PC-9 (cell line): ENCODE data around the gene FNDC11. TPM values are rescaled to one million over a fixed set of nuclear protein-coding genes. Genes with fewer than 3 reads are reported as not detected.

Experiments
- BruUV-seq: library from RNA; stranded (reverse); fragments of 400-500 nt; replicated peaks from 2 replicates; lab custom pipeline; 2021; lab: Mats Ljungman, UMichigan
- CTCF ChIA-PET: fragments of 300-600 bp; sonication (Branson Sonifier 250); formaldehyde crosslinking; loops from one replicate; lab custom pipeline; 2022; ENCODE audit warnings: antibody characterized with exemption; lab: Charles Lee
- POLR2A ChIA-PET: fragments of 300-600 bp; sonication (Branson Sonifier 250); formaldehyde crosslinking; loops from one replicate; lab custom pipeline; 2022; ENCODE audit warnings: antibody characterized with exemption; ENCODE audit not compliant: unreplicated experiment; lab: Charles Lee
- DNase-seq, 2 experiments: peaks; one replicate each; pipeline versions ENCODE4 v3.0.0 to v3.0.0-alpha.2; 2015 to 2022; ENCODE audit warnings: mixed read lengths in 1 of 2
- H2AFZ ChIP-seq: fragments of 200-600 bp; sonication (generic); 2 replicates; pipeline ENCODE4 v1.8.1; 2017; ENCODE audit warnings: antibody characterized with exemption
- H3F3A ChIP-seq: fragments of 200-600 bp; sonication (generic); 2 replicates; pipeline ENCODE4 v1.8.1; 2017; ENCODE audit warnings: antibody characterized with exemption, mild to moderate bottlenecking, low read depth; ENCODE audit not compliant: insufficient read depth
- H3K27ac ChIP-seq: fragments of 200-600 bp; sonication (generic); 2 replicates; pipeline ENCODE4 v1.6.1; 2016; ENCODE audit warnings: mixed run types
- H3K27me3 ChIP-seq: fragments of 200-600 bp; sonication (generic); 2 replicates; pipeline ENCODE4 v1.6.1; 2016; ENCODE audit warnings: low read depth, mixed run types; ENCODE audit not compliant: insufficient read depth
- H3K36me3 ChIP-seq: fragments of 200-600 bp; sonication (generic); 2 replicates; pipeline ENCODE4 v1.6.1; 2016; ENCODE audit warnings: low read depth, mixed run types
- H3K4me1 ChIP-seq: fragments of 200-600 bp; sonication (generic); replicated peaks from 2 replicates; pipeline ENCODE4 v1.6.1; 2016; ENCODE audit warnings: mixed run types; ENCODE audit not compliant: insufficient read depth
- H3K4me2 ChIP-seq: fragments of 200-600 bp; sonication (generic); 2 replicates; pipeline ENCODE4 v1.6.1; 2017; ENCODE audit warnings: mixed run types
- H3K4me3 ChIP-seq: fragments of 200-600 bp; sonication (generic); 2 replicates; pipeline ENCODE4 v1.6.1; 2016; ENCODE audit warnings: mixed run types
- H3K79me2 ChIP-seq: fragments of 200-600 bp; sonication (generic); 2 replicates; pipeline ENCODE4 v1.6.1; 2017; ENCODE audit warnings: low read depth, mixed run types
- H3K9me2 ChIP-seq: fragments of 200-600 bp; sonication (generic); 2 replicates; pipeline ENCODE4 v1.8.1; 2017; ENCODE audit warnings: mild to moderate bottlenecking; ENCODE audit not compliant: insufficient read depth
- H3K9me3 ChIP-seq: fragments of 200-600 bp; sonication (generic); 2 replicates; pipeline ENCODE4 v1.8.1; 2016; ENCODE audit warnings: low read depth; ENCODE audit not compliant: insufficient read depth
- H4K20me1 ChIP-seq: fragments of 200-600 bp; sonication (generic); 2 replicates; pipeline ENCODE4 v1.8.1; 2017; ENCODE audit not compliant: insufficient read depth
- CTCF ChIP-seq: fragments of 200-600 bp; sonication (generic); conservative IDR thresholded peaks from 2 replicates; pipeline ENCODE4 v1.6.1; 2017; ENCODE audit warnings: mixed run types, antibody characterized with exemption, mild to moderate bottlenecking, moderate library complexity
- EZH2 ChIP-seq: fragments of 200-600 bp; sonication (generic); IDR thresholded peaks from 2 replicates; pipeline ENCODE4 v1.8.0; 2017; ENCODE audit warnings: antibody characterized with exemption, low read depth
- intact Hi-C: fragments of 100-400 bp; cut with micrococcal nuclease; formaldehyde crosslinking; loops from one replicate; pipeline ENCODE4 v1.10.0; 2022; ENCODE audit not compliant: unreplicated experiment
- total RNA-seq: library from RNA; stranded (reverse); gene quantifications from 2 replicates; pipeline ENCODE4 v1.2.3, GENCODE V29; 2021

Gene FNDC11
- total RNA-seq, 1 experiment from 2014 or later, result 7.7 TPM

DNA sequence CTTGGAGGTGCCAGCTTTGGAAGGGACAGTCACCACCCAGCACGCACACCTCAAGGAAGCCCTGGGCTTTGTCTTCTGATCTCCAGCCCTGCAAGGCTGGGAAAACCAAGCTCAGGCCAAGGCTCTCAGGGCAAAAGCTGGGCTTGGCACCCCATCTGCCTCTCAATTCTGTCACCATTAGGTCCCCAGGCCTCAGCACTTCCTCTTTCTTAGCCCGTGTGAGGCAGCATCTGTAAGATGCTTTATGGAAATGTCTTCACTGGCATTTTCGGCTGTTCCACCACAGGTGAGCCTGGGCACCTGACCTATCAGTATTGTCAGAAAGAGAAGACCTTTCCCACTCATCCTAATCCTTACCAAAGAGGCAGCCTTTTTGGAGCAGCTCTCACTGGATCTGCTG lies 48.4 kb downstream of the FNDC11 start:
- peaks cover 14% of the 10 kb centered on the region; the same call in 1 of the 2 replicates for H3K4me1 ChIP-seq
- H2AFZ ChIP-seq, result no peak overlapping the region
- TF ChIP-seq CTCF (no peak), EZH2 (no peak)
- no peaks in the 10 kb centered on the region for H3K9me3 ChIP-seq
- no TSS peak for BruUV-seq
- H3F3A ChIP-seq, result peaks cover 9% of the 10 kb centered on the region; the same call in 1 of the 2 replicates
- DNase-seq, result no peak
- no peak overlapping the region for H3K27ac ChIP-seq
- H3K4me2 ChIP-seq, result no peak overlapping the region
- intact Hi-C loops, result no loop called here
- 0 out of 2 replicates have a peak, but pooled peaks cover 5% of the 10 kb centered on the region for H3K36me3 ChIP-seq
- no peaks in the 10 kb centered on the region for H3K27me3 ChIP-seq
- no peak overlapping the region for H3K4me3 ChIP-seq
- ChIA-PET POLR2A (no interaction called here), CTCF (no interaction called here)
- H3K79me2 ChIP-seq, result no peaks in the 10 kb centered on the region
- H3K9me2 ChIP-seq, result no peaks in the 10 kb centered on the region
- H4K20me1 ChIP-seq, result no peaks in the 10 kb centered on the region

Other genes starting within 250 kb of the FNDC11 start
- gene CHRNA4, start 192.8 kb upstream of the FNDC11 start, total RNA-seq, result not detected in 2 replicates
- 0.30 TPM in 1 of 2 replicates, not detected in the other for gene KCNQ2, start 81.5 kb upstream of the FNDC11 start, total RNA-seq
- 75.2 and 90.2 TPM in 2 replicates for gene EEF1A2, start 55.1 kb upstream of the FNDC11 start, total RNA-seq
- 243 and 253 TPM in 2 replicates for gene PPDPF, start 33.4 kb upstream of the FNDC11 start, total RNA-seq
- gene PTK6, start 16.8 kb upstream of the FNDC11 start, total RNA-seq, result 12.9 and 13.3 TPM in 2 replicates
- 1.2 TPM in 2 replicates for gene SRMS, start 6.4 kb upstream of the FNDC11 start, total RNA-seq
- 33.7 and 52.6 TPM in 2 replicates for gene HELZ2, start 20.1 kb downstream of the FNDC11 start, total RNA-seq
- 18.9 and 19.3 TPM in 2 replicates for gene GMEB2, start 72.9 kb downstream of the FNDC11 start, total RNA-seq
- 24.3 and 24.4 TPM in 2 replicates for gene STMN3, start 99.3 kb downstream of the FNDC11 start, total RNA-seq
- 36.0 and 37.4 TPM in 2 replicates for gene RTEL1, start 104.2 kb downstream of the FNDC11 start, total RNA-seq
- not detected in 2 replicates for gene TNFRSF6B, start 142.5 kb downstream of the FNDC11 start, total RNA-seq
- gene ARFRP1, start 153.8 kb downstream of the FNDC11 start, total RNA-seq, result 59.1 and 71.1 TPM in 2 replicates
- gene ZGPAT, start 153.9 kb downstream of the FNDC11 start, total RNA-seq, result 27.2 and 31.4 TPM in 2 replicates
- gene LIME1, start 182.5 kb downstream of the FNDC11 start, total RNA-seq, result 18.7 and 24.8 TPM in 2 replicates
- 167 and 233 TPM in 2 replicates for gene SLC2A4RG, start 185.6 kb downstream of the FNDC11 start, total RNA-seq